ENCODE measurements around the gene ITIH3. TPM values are rescaled to one million over a fixed set of nuclear protein-coding genes. Genes with fewer than 3 reads are reported as not detected.

Gene ITIH3
- total RNA-seq, 1 experiment from 2014 or later, result 0.67 TPM

- DNase-seq (ENCODE audit: low read depth, low spot score), result no peak
- Histone ChIP-seq H3K9me3 (ENCODE audit: control insufficient read depth, insufficient read depth, low read depth, low read length) (no peaks in the 10 kb centered on the region), H3K27me3 (ENCODE audit: control insufficient read depth, insufficient read depth, low read length) (no peaks in the 10 kb centered on the region), H3K27ac (ENCODE audit: low read length) (no peak overlapping the region), H3K4me1 (ENCODE audit: control insufficient read depth, insufficient read depth, low read length) (no peaks in the 10 kb centered on the region), H3K4me3 (ENCODE audit: low read depth in 2 of 2, low read length in 2 of 2) (no peak overlapping the region), H3K36me3 (ENCODE audit: control insufficient read depth, insufficient read depth, low read length) (no peaks in the 10 kb centered on the region)
- no peak for ATAC-seq
- in situ Hi-C loops (cut with HindIII; ENCODE audit: low pct_unique_long_range_greater_than_20kb, low sequenced_read_pairs), result no loop called here
- TF ChIP-seq TCF7L2 (IDR thresholded peaks at IDR 0.05; ENCODE audit: low read depth, low read length) (no peak), REST (IDR thresholded peaks at IDR 0.05; ENCODE audit: insufficient read depth in 1 of 2, low read depth in 2 of 2, low read length in 1 of 2) (no peak), POLR2AphosphoS5 (IDR thresholded peaks at IDR 0.05; ENCODE audit: low read depth, low read length) (no peak), SIN3A (IDR thresholded peaks at IDR 0.05; ENCODE audit: borderline replicate concordance, insufficient read depth, low read depth, low read length) (no peak), CTCF (IDR thresholded peaks at IDR 0.05) (no peak)
- ChIA-PET CTCF (no interaction called here), POLR2A (no interaction called here)
- BruUV-seq (replicated peaks), result no TSS peak
- intact Hi-C loops (cut with micrococcal nuclease; ENCODE audit: unreplicated experiment), result no loop called here
These were observed 23.3 kb downstream of the ITIH3 start for GRCh38 chr3:52817860-52818259.

- Histone ChIP-seq H3K4me1 (ENCODE audit: control insufficient read depth, insufficient read depth, low read length) (no peaks in the 10 kb centered on the region), H3K36me3 (ENCODE audit: control insufficient read depth, insufficient read depth, low read length) (no peaks in the 10 kb centered on the region), H3K27ac (ENCODE audit: low read length) (no peak overlapping the region), H3K4me3 (ENCODE audit: low read depth in 2 of 2, low read length in 2 of 2) (no peak overlapping the region), H3K27me3 (ENCODE audit: control insufficient read depth, insufficient read depth, low read length) (no peaks in the 10 kb centered on the region), H3K9me3 (ENCODE audit: control insufficient read depth, insufficient read depth, low read depth, low read length) (no peaks in the 10 kb centered on the region)
- POLR2A ChIA-PET, result no interaction called here
- TF ChIP-seq POLR2AphosphoS5 (IDR thresholded peaks at IDR 0.05; ENCODE audit: low read depth, low read length) (no peak), REST (IDR thresholded peaks at IDR 0.05; ENCODE audit: insufficient read depth in 1 of 2, low read depth in 2 of 2, low read length in 1 of 2) (no peak), CTCF (IDR thresholded peaks at IDR 0.05) (no peak), SIN3A (IDR thresholded peaks at IDR 0.05; ENCODE audit: borderline replicate concordance, insufficient read depth, low read depth, low read length) (no peak)
- CTCF ChIA-PET, result interaction anchor here (0.7 kb wide), 1 partner anchor 10 kb away, joined by 3 read pairs; no protein-coding TSS in a partner anchor
- in situ Hi-C loops (cut with HindIII; ENCODE audit: low pct_unique_long_range_greater_than_20kb, low sequenced_read_pairs), result no loop called here
- ATAC-seq (no peak), DNase-seq (ENCODE audit: low read depth, low spot score) (no peak)
- intact Hi-C loops (cut with micrococcal nuclease; ENCODE audit: unreplicated experiment), result loop anchor here (10.0 kb wide), 1 partner anchor 75 kb away; no protein-coding TSS in a partner anchor
- BruUV-seq (replicated peaks), result no TSS peak
These were observed 25.3 kb downstream of the ITIH3 start for GRCh38 chr3:52819936-52820335.
